ENCODE measurements around the gene ABR. TPM values are rescaled to one million over a fixed set of nuclear protein-coding genes. Genes with fewer than 3 reads are reported as not detected.
"Not testable (repeated sequence)": the region's sequence is repeated elsewhere in the genome, so short reads cannot be mapped to it uniquely, and the experiment has no call there.

ABR gene
- total RNA-seq, 1 donor: 112 TPM

DNA sequence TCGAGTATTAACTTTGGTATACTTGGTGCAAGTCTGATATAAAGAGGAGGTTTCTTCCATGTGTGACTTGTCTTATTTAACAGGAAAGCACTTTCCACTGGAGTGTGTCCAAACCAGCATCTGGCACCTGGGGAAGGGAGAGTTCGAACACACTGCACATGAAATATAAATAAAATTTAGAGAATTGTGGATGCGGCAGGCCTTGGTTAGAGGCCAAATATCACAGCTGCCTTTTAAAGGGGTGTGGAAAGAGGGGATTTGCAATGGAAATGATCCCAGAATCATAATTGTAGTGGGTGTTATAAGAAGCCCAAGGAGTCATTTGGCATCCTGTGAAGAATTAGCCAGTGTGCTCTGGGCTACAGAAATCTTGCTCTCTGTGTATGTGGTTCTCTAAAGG is 195.9 kb downstream of the ABR start:
- no peaks in the 10 kb centered on the region for H3K9me3 ChIP-seq (ENCODE audit: low read depth, low read length)
- H3K27me3 ChIP-seq (ENCODE audit: insufficient read depth, low read length): no peaks in the 10 kb centered on the region
- peaks cover 11% of the 10 kb centered on the region for H3K4me1 ChIP-seq (ENCODE audit: insufficient read depth, low read length)
- no peak overlapping the region for H3K4me3 ChIP-seq (ENCODE audit: low read length)

DNA sequence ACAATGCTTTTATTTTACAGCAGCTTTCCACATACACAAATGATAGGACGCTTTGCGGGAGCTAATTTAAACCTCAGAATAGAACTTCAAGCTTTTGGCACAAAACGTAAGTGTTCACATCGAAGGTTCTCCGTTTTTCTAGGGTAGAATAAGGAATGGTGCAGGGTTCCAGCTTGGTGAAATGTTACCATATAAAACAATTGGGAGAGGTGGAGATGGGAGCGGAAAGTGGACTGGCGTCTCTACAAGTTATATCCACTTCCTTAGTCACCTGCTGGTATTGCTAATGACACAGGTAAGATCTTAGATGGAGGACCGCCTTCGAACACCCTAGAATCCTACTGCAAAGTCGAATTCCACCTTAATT is 198.5 kb downstream of the ABR start:
- Histone ChIP-seq H3K9me3 (ENCODE audit: low read depth, low read length) (no peaks in the 10 kb centered on the region), H3K4me3 (ENCODE audit: low read length) (no peak overlapping the region), H3K4me1 (ENCODE audit: insufficient read depth, low read length) (peaks cover 20% of the 10 kb centered on the region), H3K27me3 (ENCODE audit: insufficient read depth, low read length) (peaks cover 24% of the 10 kb centered on the region)

- peak overlapping the region; percentile 43 for H3K4me3 ChIP-seq (ENCODE audit: low read length)
- H3K4me1 ChIP-seq (ENCODE audit: insufficient read depth, low read length): peaks cover 20% of the 10 kb centered on the region
- H3K27me3 ChIP-seq (ENCODE audit: insufficient read depth, low read length): peaks cover 30% of the 10 kb centered on the region
- H3K9me3 ChIP-seq (ENCODE audit: low read depth, low read length): no peaks in the 10 kb centered on the region
These were observed 199.1 kb downstream of the ABR start for GRCh38 chr17:980406-981291.

GRCh38 chr17:979539-980405 is 200.0 kb downstream of the ABR start, which contains the start of gene NXN:
NXN (minus strand) TSS chr17:979776.
- H3K4me3 ChIP-seq (ENCODE audit: low read length): peak within 1 kb of the TSS; percentile 43

GRCh38 chr17:979212-979538 is 200.6 kb downstream of the ABR start:
- no peak overlapping the region for H3K4me3 ChIP-seq (ENCODE audit: low read length)
- H3K4me1 ChIP-seq (ENCODE audit: insufficient read depth, low read length): peaks cover 20% of the 10 kb centered on the region
- H3K9me3 ChIP-seq (ENCODE audit: low read depth, low read length): no peaks in the 10 kb centered on the region
- peaks cover 38% of the 10 kb centered on the region for H3K27me3 ChIP-seq (ENCODE audit: insufficient read depth, low read length)

More at GRCh38 chr17:979539-980405, 200.0 kb downstream of the ABR start, which contains the start of gene NXN:
- H3K9me3 ChIP-seq (ENCODE audit: low read depth, low read length): no peaks in the 10 kb centered on the region
- peaks cover 20% of the 10 kb centered on the region for H3K4me1 ChIP-seq (ENCODE audit: insufficient read depth, low read length)
- H3K27me3 ChIP-seq (ENCODE audit: insufficient read depth, low read length): peaks cover 38% of the 10 kb centered on the region

DNA sequence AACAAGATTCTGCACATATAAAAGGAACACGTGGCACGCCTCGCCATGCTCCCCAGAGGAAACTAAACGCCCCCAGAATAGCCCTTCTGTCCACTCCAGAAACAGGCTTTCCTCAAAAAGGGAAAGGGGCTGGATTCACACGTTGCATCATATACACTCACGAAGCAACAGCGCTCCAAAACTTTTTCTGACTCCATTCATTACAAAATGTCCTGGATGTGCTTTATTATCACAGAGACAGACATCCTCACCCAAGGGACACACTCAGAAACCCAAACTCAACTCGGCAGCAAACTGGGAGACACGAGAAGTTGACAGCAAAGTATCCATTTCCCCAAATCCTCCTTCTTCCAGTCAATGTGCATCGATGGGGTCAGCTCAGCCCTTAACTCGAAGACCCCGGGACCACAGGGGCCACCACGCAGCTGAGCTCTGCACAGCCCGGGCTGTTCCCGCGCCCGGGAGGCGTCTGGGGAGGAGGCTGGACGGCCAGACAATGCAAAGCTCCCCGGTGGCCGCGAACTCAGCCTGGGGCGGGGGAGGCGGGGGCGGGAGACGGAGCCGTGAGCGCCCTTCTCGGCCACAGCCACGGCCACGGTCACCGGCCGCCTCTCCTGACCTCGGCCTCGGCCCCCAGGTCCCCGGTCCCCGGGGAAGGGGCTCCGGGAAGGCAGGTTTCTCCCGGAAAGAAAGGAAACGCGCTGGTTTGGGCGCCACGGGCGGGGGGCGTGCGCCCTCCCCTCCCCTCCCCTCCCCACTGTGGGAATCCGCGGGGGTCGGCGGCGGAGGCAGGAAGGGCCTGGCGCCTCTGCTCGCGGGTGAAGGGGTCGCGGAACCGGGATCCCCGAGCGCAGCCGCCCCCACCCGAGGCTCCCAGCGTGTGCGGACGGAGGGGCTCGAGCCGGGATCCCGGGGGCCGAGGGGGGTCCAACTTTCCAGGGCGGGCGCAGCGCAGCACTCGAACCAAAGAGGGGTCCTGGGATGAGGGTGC is 201.4 kb downstream of the ABR start:
- peaks cover 20% of the 10 kb centered on the region for H3K4me1 ChIP-seq (ENCODE audit: insufficient read depth, low read length)
- H3K4me3 ChIP-seq (ENCODE audit: low read length): no peak overlapping the region
- H3K27me3 ChIP-seq (ENCODE audit: insufficient read depth, low read length): peaks cover 38% of the 10 kb centered on the region
- no peaks in the 10 kb centered on the region for H3K9me3 ChIP-seq (ENCODE audit: low read depth, low read length)

DNA sequence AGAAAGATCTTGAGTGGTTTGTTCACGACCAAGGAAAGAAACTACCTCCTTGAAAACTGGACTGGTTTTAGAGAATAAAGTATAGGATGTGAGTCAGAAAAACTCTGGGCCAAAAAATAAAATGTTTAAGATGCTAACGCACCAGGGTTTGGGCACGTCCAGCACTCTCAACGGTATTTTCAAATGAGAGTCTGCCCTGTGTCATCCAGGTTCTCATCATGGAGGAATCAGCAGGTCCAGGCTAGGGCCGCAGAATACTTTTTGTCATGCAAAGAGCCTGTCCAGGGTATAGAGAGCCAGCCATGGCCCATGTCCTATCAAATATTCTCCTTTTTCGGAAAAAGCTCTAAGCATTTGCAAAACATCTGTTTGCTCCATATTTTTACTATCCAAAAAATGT is 202.6 kb downstream of the ABR start:
- H3K4me1 ChIP-seq (ENCODE audit: insufficient read depth, low read length): peaks cover 20% of the 10 kb centered on the region
- no peaks in the 10 kb centered on the region for H3K9me3 ChIP-seq (ENCODE audit: low read depth, low read length)
- H3K4me3 ChIP-seq (ENCODE audit: low read length): no peak overlapping the region
- H3K27me3 ChIP-seq (ENCODE audit: insufficient read depth, low read length): peaks cover 38% of the 10 kb centered on the region

GRCh38 chr17:976312-976711 is 203.5 kb downstream of the ABR start:
- Histone ChIP-seq H3K9me3 (ENCODE audit: low read depth, low read length) (no peaks in the 10 kb centered on the region), H3K4me3 (ENCODE audit: low read length) (no peak overlapping the region), H3K4me1 (ENCODE audit: insufficient read depth, low read length) (peaks cover 20% of the 10 kb centered on the region), H3K27me3 (ENCODE audit: insufficient read depth, low read length) (peaks cover 38% of the 10 kb centered on the region)

GRCh38 chr17:975371-975915 is 204.3 kb downstream of the ABR start:
- no peaks in the 10 kb centered on the region for H3K9me3 ChIP-seq (ENCODE audit: low read depth, low read length)
- peaks cover 38% of the 10 kb centered on the region for H3K27me3 ChIP-seq (ENCODE audit: insufficient read depth, low read length)
- H3K4me1 ChIP-seq (ENCODE audit: insufficient read depth, low read length): peaks cover 14% of the 10 kb centered on the region
- no peak overlapping the region for H3K4me3 ChIP-seq (ENCODE audit: low read length)

DNA sequence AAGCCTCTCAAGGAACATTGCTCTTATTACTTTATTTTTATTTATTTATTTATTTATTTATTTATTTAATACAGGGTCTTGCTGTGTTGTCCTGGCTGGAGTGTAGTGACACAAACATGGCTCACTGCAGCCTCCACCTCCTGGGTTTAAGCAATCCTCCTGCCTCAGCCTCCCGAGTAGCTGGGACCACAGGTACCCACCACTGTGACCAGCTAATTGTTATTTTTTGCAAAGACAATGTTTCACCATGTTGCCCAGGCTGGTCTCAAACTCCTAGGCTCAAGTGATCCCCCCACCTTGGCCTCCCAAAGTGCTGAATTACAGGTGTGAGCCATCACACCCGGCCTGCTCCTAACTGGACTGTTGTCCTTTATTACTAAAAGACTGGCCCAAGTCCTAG is 205.0 kb downstream of the ABR start:
- H3K27me3 ChIP-seq (ENCODE audit: insufficient read depth, low read length): peaks cover 43% of the 10 kb centered on the region
- not testable (repeated sequence) for H3K4me1 ChIP-seq (ENCODE audit: insufficient read depth, low read length); H3K4me3 ChIP-seq (ENCODE audit: low read length)

GRCh38 chr17:973053-973452 is 206.7 kb downstream of the ABR start:
- peaks cover 43% of the 10 kb centered on the region for H3K27me3 ChIP-seq (ENCODE audit: insufficient read depth, low read length)
- no peak overlapping the region for H3K4me3 ChIP-seq (ENCODE audit: low read length)
- H3K4me1 ChIP-seq (ENCODE audit: insufficient read depth, low read length): peaks cover under 1% of the 10 kb centered on the region
- H3K9me3 ChIP-seq (ENCODE audit: low read depth, low read length): no peaks in the 10 kb centered on the region

More for the DNA sequence above, 205.0 kb downstream of the ABR start:
- H3K9me3 ChIP-seq (ENCODE audit: low read depth, low read length): not testable (repeated sequence)

- H3K9me3 ChIP-seq (ENCODE audit: low read depth, low read length); H3K4me1 ChIP-seq (ENCODE audit: insufficient read depth, low read length); H3K4me3 ChIP-seq (ENCODE audit: low read length): not testable (repeated sequence)
- peaks cover 31% of the 10 kb centered on the region for H3K27me3 ChIP-seq (ENCODE audit: insufficient read depth, low read length)
These were observed 207.9 kb downstream of the ABR start for GRCh38 chr17:971861-972260.

- Histone ChIP-seq H3K4me1 (ENCODE audit: insufficient read depth, low read length) (no peaks in the 10 kb centered on the region), H3K9me3 (ENCODE audit: low read depth, low read length) (no peaks in the 10 kb centered on the region), H3K4me3 (ENCODE audit: low read length) (no peak overlapping the region), H3K27me3 (ENCODE audit: insufficient read depth, low read length) (peaks cover 16% of the 10 kb centered on the region)
These were observed 209.4 kb downstream of the ABR start for GRCh38 chr17:970364-970763.

- Histone ChIP-seq H3K4me3 (ENCODE audit: low read length) (no peak overlapping the region), H3K4me1 (ENCODE audit: insufficient read depth, low read length) (no peaks in the 10 kb centered on the region), H3K9me3 (ENCODE audit: low read depth, low read length) (no peaks in the 10 kb centered on the region), H3K27me3 (ENCODE audit: insufficient read depth, low read length) (peaks cover 11% of the 10 kb centered on the region)
These were observed 209.9 kb downstream of the ABR start for GRCh38 chr17:969811-970355.
